OCI-LY1 (cell line): ENCODE results near the gene RGSL1.

Source experiments
- EZH2 ChIP-seq: fragments of 200-600 bp; sonication (generic), shearing (Covaris generic); IDR thresholded peaks from 2 replicates; pipeline ENCODE4 v1.8.0; 2017; ENCODE audit warnings: borderline replicate concordance, mixed run types, mild to moderate bottlenecking, antibody characterized with exemption, low read length, moderate library complexity, mixed read lengths
- TF ChIP-seq, protein P1 (sequence below): fragments of 200-600 bp; sonication (generic), shearing (Covaris generic); IDR thresholded peaks from 2 replicates; pipeline ENCODE4 v1.5.1; 2017; ENCODE audit warnings: mild to moderate bottlenecking, antibody characterized with exemption, low read length, moderate library complexity, mixed read lengths

GRCh38 chr1:182495002-182495401 is 45.1 kb downstream of the RGSL1 start:
- TF ChIP-seq, protein P1, sequence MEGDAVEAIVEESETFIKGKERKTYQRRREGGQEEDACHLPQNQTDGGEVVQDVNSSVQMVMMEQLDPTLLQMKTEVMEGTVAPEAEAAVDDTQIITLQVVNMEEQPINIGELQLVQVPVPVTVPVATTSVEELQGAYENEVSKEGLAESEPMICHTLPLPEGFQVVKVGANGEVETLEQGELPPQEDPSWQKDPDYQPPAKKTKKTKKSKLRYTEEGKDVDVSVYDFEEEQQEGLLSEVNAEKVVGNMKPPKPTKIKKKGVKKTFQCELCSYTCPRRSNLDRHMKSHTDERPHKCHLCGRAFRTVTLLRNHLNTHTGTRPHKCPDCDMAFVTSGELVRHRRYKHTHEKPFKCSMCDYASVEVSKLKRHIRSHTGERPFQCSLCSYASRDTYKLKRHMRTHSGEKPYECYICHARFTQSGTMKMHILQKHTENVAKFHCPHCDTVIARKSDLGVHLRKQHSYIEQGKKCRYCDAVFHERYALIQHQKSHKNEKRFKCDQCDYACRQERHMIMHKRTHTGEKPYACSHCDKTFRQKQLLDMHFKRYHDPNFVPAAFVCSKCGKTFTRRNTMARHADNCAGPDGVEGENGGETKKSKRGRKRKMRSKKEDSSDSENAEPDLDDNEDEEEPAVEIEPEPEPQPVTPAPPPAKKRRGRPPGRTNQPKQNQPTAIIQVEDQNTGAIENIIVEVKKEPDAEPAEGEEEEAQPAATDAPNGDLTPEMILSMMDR, result no peak
- TF ChIP-seq EZH2, result no peak
